Adrenal gland (tissue), 5 donors: ENCODE results near the gene MIF4GD.

Experiments
- POLR2A ChIP-seq, 2 donors: fragments of 450-650 bp; IDR thresholded peaks; one replicate each; pipeline ENCODE4 v1.6.1; 2017; ENCODE audit warnings: antibody characterized with exemption in 2 of 2, mild to moderate bottlenecking in 2 of 2, moderate library complexity in 1 of 2
- TF ChIP-seq, protein P1 (sequence below), 6 experiments: fragments of 450-650 bp in 4 of 6; fragments of 200-600 bp in 2 of 6; sonication (generic) in 1 of 6; IDR thresholded peaks; 1 replicate in 5 of 6; 2 replicates in 1 of 6; pipeline versions ENCODE4 v1.5.1 to v1.8.0; 2016 to 2021; ENCODE audit warnings: antibody characterized with exemption in 6 of 6, mild to moderate bottlenecking in 2 of 6, moderate library complexity in 1 of 6
- donor health status: DM: no; HTN: no; CAD: no.

DNA sequence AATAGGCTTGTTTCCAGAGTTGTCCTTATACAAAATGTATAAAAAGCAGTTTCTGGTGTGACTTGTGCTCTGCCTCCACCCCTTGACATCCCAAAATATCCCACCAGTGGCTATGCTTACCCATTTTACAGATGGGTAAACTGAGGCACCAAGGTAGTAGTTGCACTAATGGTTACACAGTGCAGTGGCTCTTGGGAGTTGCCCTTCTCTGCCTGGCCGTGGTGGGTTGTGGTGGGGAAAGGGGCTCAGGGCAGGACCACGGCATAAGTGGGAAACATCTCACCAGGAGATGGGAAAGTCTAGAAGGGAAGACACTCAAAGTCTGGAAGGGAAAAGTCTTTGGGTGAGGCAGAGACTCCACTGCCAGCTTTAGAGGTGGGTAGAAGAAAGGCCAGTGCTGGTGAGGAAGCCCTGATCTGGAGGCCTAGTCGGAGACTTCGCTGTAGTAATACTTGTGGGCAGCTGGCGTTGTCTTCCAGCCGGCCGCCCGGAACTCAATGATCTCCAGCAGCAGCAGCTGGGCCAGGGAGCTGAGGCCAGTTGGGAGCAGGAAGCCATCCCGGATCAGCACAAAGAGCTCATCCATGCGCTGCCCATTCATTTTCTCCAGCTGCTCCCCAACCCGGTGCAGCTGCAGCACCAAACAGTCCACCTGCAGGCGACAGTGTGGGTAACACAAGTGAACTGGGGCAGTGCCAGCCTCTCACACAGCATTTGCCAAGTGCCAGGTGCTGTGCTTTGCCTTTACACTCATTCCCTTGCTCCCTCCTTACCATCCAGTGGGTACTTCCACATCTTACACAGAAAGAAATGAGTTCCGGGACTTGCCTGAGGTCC, 4.5 kb downstream of the MIF4GD start:
- TF ChIP-seq, protein P1, sequence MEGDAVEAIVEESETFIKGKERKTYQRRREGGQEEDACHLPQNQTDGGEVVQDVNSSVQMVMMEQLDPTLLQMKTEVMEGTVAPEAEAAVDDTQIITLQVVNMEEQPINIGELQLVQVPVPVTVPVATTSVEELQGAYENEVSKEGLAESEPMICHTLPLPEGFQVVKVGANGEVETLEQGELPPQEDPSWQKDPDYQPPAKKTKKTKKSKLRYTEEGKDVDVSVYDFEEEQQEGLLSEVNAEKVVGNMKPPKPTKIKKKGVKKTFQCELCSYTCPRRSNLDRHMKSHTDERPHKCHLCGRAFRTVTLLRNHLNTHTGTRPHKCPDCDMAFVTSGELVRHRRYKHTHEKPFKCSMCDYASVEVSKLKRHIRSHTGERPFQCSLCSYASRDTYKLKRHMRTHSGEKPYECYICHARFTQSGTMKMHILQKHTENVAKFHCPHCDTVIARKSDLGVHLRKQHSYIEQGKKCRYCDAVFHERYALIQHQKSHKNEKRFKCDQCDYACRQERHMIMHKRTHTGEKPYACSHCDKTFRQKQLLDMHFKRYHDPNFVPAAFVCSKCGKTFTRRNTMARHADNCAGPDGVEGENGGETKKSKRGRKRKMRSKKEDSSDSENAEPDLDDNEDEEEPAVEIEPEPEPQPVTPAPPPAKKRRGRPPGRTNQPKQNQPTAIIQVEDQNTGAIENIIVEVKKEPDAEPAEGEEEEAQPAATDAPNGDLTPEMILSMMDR (IDR thresholded peaks at IDR 0.05): no peak
- TF ChIP-seq POLR2A (IDR thresholded peaks at IDR 0.05): no peak
